Psoas muscle (tissue), 8 donors: Measurements from ENCODE around the gene LRRC1. TPM values are rescaled to one million over a fixed set of nuclear protein-coding genes. Genes with fewer than 3 reads are reported as not detected.
"Not testable (repeated sequence)": the region's sequence is repeated elsewhere in the genome, so short reads cannot be mapped to it uniquely, and the experiment has no call there.

Source experiments
- ATAC-seq, 4 donors: fragments of 200-7000 bp; cut with Tn5 transposase; one replicate each; pipeline ENCODE4 v1.9.1; 2020; ENCODE audit warnings: moderate library complexity in 3 of 4, mild to moderate bottlenecking in 2 of 4
- DNase-seq, 2 donors: peaks; one replicate each; pipeline ENCODE4 v3.0.0-alpha.2; 2020
- H3K27ac ChIP-seq: fragments of 200-600 bp; one replicate; pipeline ENCODE4 v1.8.0; 2022
- H3K27me3 ChIP-seq, 3 donors: fragments of 200-600 bp in 1 of 3; one replicate each; pipeline versions ENCODE4 v1.6.1 to v1.8.0; 2013 to 2022; ENCODE audit warnings: low read length in 2 of 3, mild to moderate bottlenecking in 2 of 3, moderate library complexity in 1 of 3; ENCODE audit not compliant: insufficient read depth in 3 of 3
- H3K36me3 ChIP-seq, 2 donors: fragments of 200-600 bp in 1 of 2; one replicate each; pipeline versions ENCODE4 v1.6.1 to v1.8.0; 2013 to 2022; ENCODE audit warnings: low read depth in 1 of 2, mild to moderate bottlenecking in 1 of 2, moderate library complexity in 1 of 2; ENCODE audit not compliant: insufficient read depth in 1 of 2
- H3K4me1 ChIP-seq: fragments of 200-600 bp; one replicate; pipeline ENCODE4 v1.8.0; 2022
- H3K4me3 ChIP-seq: fragments of 200-600 bp; one replicate; pipeline ENCODE4 v1.8.0; 2022; ENCODE audit warnings: mild to moderate bottlenecking
- H3K9me3 ChIP-seq: fragments of 200-600 bp; one replicate; pipeline ENCODE4 v1.8.0; 2022
- CTCF ChIP-seq: fragments of 200-600 bp; IDR thresholded peaks from one replicate; pipeline ENCODE4 v1.8.0; 2022; ENCODE audit warnings: antibody characterized with exemption
- WGBS, 3 donors: extraction: QIAGEN DNeasy Blood & Tissue Kit; methylation state at CpG; one replicate each; pipeline versions ENCODE4 v1.1.6 to v1.1.7; 2013; 5-methylcytosine and 5-hydroxymethylcytosine counted together
- intact Hi-C, 2 donors: fragments of 100-400 bp; cut with DNase I; formaldehyde crosslinking; loops; one replicate each; pipeline versions ENCODE4 v1.11.0 to v1.14.2; 2022
- polyA plus RNA-seq, 3 donors: library from polyadenylated mRNA; stranded (reverse); fragments of 200-250 nt; gene quantifications; one replicate each; pipeline ENCODE4 v1.2.3, GENCODE V29; 2013
- total RNA-seq, 4 donors: library from RNA; stranded (reverse); fragmentation: NEBNext Ultra II Directional in 2 of 4; extraction: Animal tissue kit (Norgen Biotek cat#: 25700) in 2 of 4; gene quantifications; one replicate each; pipeline versions ENCODE4 v1.2.1 to v1.2.4, GENCODE V29; 2021 to 2023
- donor health status: healthy with polysubstance abuse.
- donor health status: DM: no; HTN: no; CAD: no; lungs with moderate emphysema.
- donor health status: Bipolar disorder and iron deficiency.
- donor health status: healthy.
- donor health status: DM: yes; HTN: yes; CAD: no.
- donor health status: DM: no; HTN: no; CAD: no.
- donor health status: DM: no; HTN: no; CAD: no.
- donor health status: DM: yes; HTN: yes; CAD: no.

The LRRC1 gene
- total and polyA plus RNA-seq, 7 donors: 0.39 to 1.1 (median 0.46) TPM

- no peaks in the 10 kb centered on the region for H3K9me3 ChIP-seq
- no peaks in the 10 kb centered on the region for H3K27me3 ChIP-seq
- H3K36me3 ChIP-seq: no peaks in the 10 kb centered on the region
- no peak for ATAC-seq
- H3K27ac ChIP-seq: no peak overlapping the region
- DNase-seq: no peak
- intact Hi-C loops: no loop called here
- TF ChIP-seq CTCF: no peak
- H3K4me3 ChIP-seq: no peak overlapping the region
- H3K4me1 ChIP-seq: no peaks in the 10 kb centered on the region
These were observed 7.8 kb downstream of the LRRC1 start for GRCh38 chr6:53802582-53802981.

GRCh38 chr6:53803081-53803860 is 8.5 kb downstream of the LRRC1 start:
- Histone ChIP-seq H3K36me3 (no peaks in the 10 kb centered on the region), H3K9me3 (no peaks in the 10 kb centered on the region), H3K27ac (no peak overlapping the region), H3K4me1 (no peaks in the 10 kb centered on the region), H3K27me3 (no peaks in the 10 kb centered on the region), H3K4me3 (no peak overlapping the region)
- no peak for DNase-seq
- no peak for TF ChIP-seq CTCF
- WGBS, 3 donors: 89 to 90% (median 90%) methylated on average over 6 of the region's 6 CpGs
- intact Hi-C loops: no loop called here
- no peak for ATAC-seq

- no peak overlapping the region for H3K27ac ChIP-seq
- intact Hi-C loops: no loop called here
These were observed 10.2 kb downstream of the LRRC1 start for GRCh38 chr6:53805016-53805415.

GRCh38 chr6:53805725-53806124 is 10.9 kb downstream of the LRRC1 start:
- intact Hi-C loops: no loop called here
- Histone ChIP-seq H3K4me1 (no peaks in the 10 kb centered on the region), H3K4me3 (no peak overlapping the region), H3K36me3 (no peaks in the 10 kb centered on the region), H3K27ac (no peak overlapping the region), H3K9me3 (no peaks in the 10 kb centered on the region), H3K27me3 (no peaks in the 10 kb centered on the region)
- TF ChIP-seq CTCF: no peak
- WGBS, 3 donors: 69 to 86% (median 70%) methylated on average over 4 of the region's 4 CpGs
- DNase-seq: no peak
- ATAC-seq: no peak

More at GRCh38 chr6:53805016-53805415, 10.2 kb downstream of the LRRC1 start:
- H3K27me3 ChIP-seq: no peaks in the 10 kb centered on the region
- DNase-seq (no peak), ATAC-seq (no peak)
- no peaks in the 10 kb centered on the region for H3K36me3 ChIP-seq
- no peak for TF ChIP-seq CTCF
- H3K4me3 ChIP-seq: no peak overlapping the region
- WGBS, 3 donors: 64 to 76% (median 76%) methylated on average over 7 of the region's 7 CpGs
- H3K4me1 ChIP-seq: no peaks in the 10 kb centered on the region
- H3K9me3 ChIP-seq: no peaks in the 10 kb centered on the region

- H3K4me3 ChIP-seq, intact Hi-C loops, H3K27ac ChIP-seq, ATAC-seq, H3K36me3 ChIP-seq, DNase-seq, H3K4me1 ChIP-seq, H3K27me3 ChIP-seq, H3K9me3 ChIP-seq: not testable (repeated sequence)
- WGBS, 3 donors: 90 to 93% (median 90%) methylated on average over 6 of the region's 6 CpGs
These were observed 12.8 kb downstream of the LRRC1 start for GRCh38 chr6:53807606-53808005.
